IMR-90 (cell line): ENCODE data around the gene SNTG2. TPM values are rescaled to one million over a fixed set of nuclear protein-coding genes. Genes with fewer than 3 reads are reported as not detected.

Experiments used
- ATAC-seq: fragments of 200-7000 bp; cut with Tn5 transposase; 2 replicates; pipeline ENCODE4 v1.9.1; 2020; ENCODE audit warnings: low read depth, mild to moderate bottlenecking, moderate library complexity
- BruUV-seq: library from RNA; stranded (reverse); fragments of 400-500 nt; replicated peaks from 2 replicates; lab custom pipeline; 2021; lab: Mats Ljungman, UMichigan
- CTCF ChIA-PET: fragments of 300-600 bp; formaldehyde crosslinking; extraction: SDS; loops from one replicate; lab custom pipeline; 2021; ENCODE audit warnings: antibody characterized with exemption; lab: Yijun Ruan, JAX
- POLR2A ChIA-PET: fragments of 300-600 bp; sonication (Branson Sonifier 250); formaldehyde crosslinking; loops from one replicate; lab custom pipeline; 2022; ENCODE audit warnings: antibody characterized with exemption; ENCODE audit not compliant: unreplicated experiment; lab: Charles Lee
- DNase-seq: peaks from one replicate; pipeline ENCODE4 v3.0.0; 2013
- H2AFZ ChIP-seq: replicated peaks from 2 replicates; pipeline ENCODE3; 2013; ENCODE audit warnings: low read length, mild to moderate bottlenecking; ENCODE audit not compliant: poor library complexity
- H2AK5ac ChIP-seq: 2 replicates; pipeline ENCODE4 v1.6.1; 2013; ENCODE audit warnings: low read depth, low read length, inconsistent platforms
- H2AK9ac ChIP-seq: replicated peaks from 2 replicates; pipeline ENCODE3; 2013; ENCODE audit warnings: mild to moderate bottlenecking, low read depth, low read length, moderate library complexity; ENCODE audit not compliant: poor library complexity
- H2BK120ac ChIP-seq: 2 replicates; pipeline ENCODE4 v1.6.1; 2013; ENCODE audit warnings: low read depth, low read length, inconsistent platforms
- H2BK15ac ChIP-seq: 3 replicates; pipeline ENCODE4 v1.6.1; 2013; ENCODE audit warnings: low read depth, low read length, inconsistent platforms
- H2BK20ac ChIP-seq: 2 replicates; pipeline ENCODE4 v1.6.1; 2013; ENCODE audit warnings: low read depth, mild to moderate bottlenecking, inconsistent platforms, low read length, moderate library complexity
- H2BK5ac ChIP-seq: 2 replicates; pipeline ENCODE4 v1.6.1; 2013; ENCODE audit warnings: mild to moderate bottlenecking, low read depth, low read length, inconsistent platforms; ENCODE audit not compliant: poor library complexity, severe bottlenecking
- H3K14ac ChIP-seq: replicated peaks from 2 replicates; pipeline ENCODE4 v1.6.1; 2013; ENCODE audit warnings: low read depth, low read length, inconsistent platforms
- H3K18ac ChIP-seq: 2 replicates; pipeline ENCODE4 v1.6.1; 2013; ENCODE audit warnings: low read depth, low read length, control low read depth
- H3K23ac ChIP-seq: 2 replicates; pipeline ENCODE4 v1.6.1; 2013; ENCODE audit warnings: low read depth, low read length, inconsistent platforms
- H3K27ac ChIP-seq: 2 replicates; pipeline ENCODE4 v1.5.1; 2013; ENCODE audit warnings: mild to moderate bottlenecking, control low read depth, low read length; ENCODE audit not compliant: insufficient read depth
- H3K27me3 ChIP-seq: 2 replicates; pipeline ENCODE4 v1.6.1; 2013; ENCODE audit warnings: low read length; ENCODE audit not compliant: control insufficient read depth, insufficient read depth
- H3K36me3 ChIP-seq: 2 replicates; pipeline ENCODE4 v1.6.1; 2013; ENCODE audit warnings: low read length, mixed read lengths; ENCODE audit not compliant: control insufficient read depth, insufficient read depth
- H3K4ac ChIP-seq: 2 replicates; pipeline ENCODE4 v1.6.1; 2013; ENCODE audit warnings: low read depth, low read length, inconsistent platforms
- H3K4me1 ChIP-seq: 2 replicates; pipeline ENCODE4 v1.6.1; 2013; ENCODE audit warnings: low read length, mixed read lengths; ENCODE audit not compliant: control insufficient read depth, insufficient read depth
- H3K4me2 ChIP-seq: 2 replicates; pipeline ENCODE4 v1.6.1; 2013; ENCODE audit warnings: low read depth, mild to moderate bottlenecking, control low read depth, low read length, moderate library complexity
- H3K4me3 ChIP-seq: 2 replicates; pipeline ENCODE4 v1.5.1; 2013; ENCODE audit warnings: low read depth, mild to moderate bottlenecking, control low read depth, low read length, moderate library complexity; ENCODE audit not compliant: insufficient read depth
- H3K56ac ChIP-seq: 2 replicates; pipeline ENCODE4 v1.6.1; 2013; ENCODE audit warnings: low read length, inconsistent platforms; ENCODE audit not compliant: insufficient read depth; ENCODE audit errors: extremely low read depth
- H3K79me1 ChIP-seq, 2 experiments: 2 replicates each; pipeline ENCODE4 v1.6.1; 2013; ENCODE audit warnings: low read length in 2 of 2, inconsistent platforms in 1 of 2, low read depth in 1 of 2
- H3K9ac ChIP-seq: 2 replicates; pipeline ENCODE4 v1.6.1; 2013; ENCODE audit warnings: low read depth, low read length, control low read depth
- H3K9me1 ChIP-seq: 2 replicates; pipeline ENCODE4 v1.6.1; 2013; ENCODE audit warnings: low read length, inconsistent platforms; ENCODE audit not compliant: insufficient read depth
- H3K9me3 ChIP-seq: 2 replicates; pipeline ENCODE4 v1.6.1; 2013; ENCODE audit warnings: low read length; ENCODE audit not compliant: control insufficient read depth, insufficient read depth
- H4K20me1 ChIP-seq: 2 replicates; pipeline ENCODE4 v1.6.1; 2013; ENCODE audit warnings: low read length, inconsistent platforms; ENCODE audit not compliant: insufficient read depth
- H4K5ac ChIP-seq: 2 replicates; pipeline ENCODE4 v1.6.1; 2013; ENCODE audit warnings: mild to moderate bottlenecking, low read depth, low read length, control low read depth
- H4K8ac ChIP-seq, 2 experiments: 2 replicates each; pipeline ENCODE4 v1.6.1; 2013; ENCODE audit warnings: low read depth in 2 of 2, low read length in 2 of 2, control low read depth in 1 of 2, inconsistent platforms in 1 of 2
- H4K91ac ChIP-seq: 2 replicates; pipeline ENCODE4 v1.6.1; 2013; ENCODE audit warnings: low read depth, low read length, inconsistent platforms; ENCODE audit not compliant: insufficient read depth
- MAZ ChIP-seq: IDR thresholded peaks from 2 replicates; pipeline ENCODE4 v1.6.1; 2012; ENCODE audit warnings: low read depth, mild to moderate bottlenecking, low read length, improper control_type of control experiment, moderate library complexity, borderline replicate concordance
- WGBS, 2 experiments: methylation state at CpG; one replicate each; pipeline versions ENCODE4 v1.1.5 to v1.1.7; 2013; ENCODE audit warnings: missing lambda C conversion rate in 2 of 2; ENCODE audit not compliant: insufficient read length in 1 of 2; ENCODE audit errors: extremely low coverage in 2 of 2; 5-methylcytosine and 5-hydroxymethylcytosine counted together
- dilution Hi-C: fragments of 300-500 bp; cut with HindIII; formaldehyde crosslinking; loops from one replicate; pipeline ENCODE4 v1.14.3; 2018; ENCODE audit warnings: low sequenced_read_pairs; ENCODE audit not compliant: unreplicated experiment
- in situ Hi-C: fragments of 300-500 bp; cut with MboI; formaldehyde crosslinking; loops from 3 replicates; pipeline ENCODE4 v1.14.3; 2019; ENCODE audit warnings: low sequenced_read_pairs, inconsistent platforms, mixed read lengths
- intact Hi-C: fragments of 100-400 bp; cut with micrococcal nuclease; formaldehyde crosslinking; loops from 2 replicates; pipeline ENCODE4 v1.10.0; 2022
- polyA plus RNA-seq, 3 experiments: library from polyadenylated mRNA; depleted of rRNA; stranded (reverse); fragments of >200 nt; gene quantifications; 2 replicates each; pipeline ENCODE4 v1.2.3, GENCODE V29; 2012; ENCODE audit warnings: low replicate concordance in 1 of 3
- total RNA-seq: library from RNA; depleted of rRNA; stranded (reverse); fragments of >200 nt; gene quantifications from 2 replicates; pipeline ENCODE4 v1.2.3, GENCODE V29; 2012

Gene SNTG2
- total and polyA plus RNA-seq, 2 of the 4 experiments (the other 2 are of a cell fraction) = under 0.01 to 0.17 TPM

DNA sequence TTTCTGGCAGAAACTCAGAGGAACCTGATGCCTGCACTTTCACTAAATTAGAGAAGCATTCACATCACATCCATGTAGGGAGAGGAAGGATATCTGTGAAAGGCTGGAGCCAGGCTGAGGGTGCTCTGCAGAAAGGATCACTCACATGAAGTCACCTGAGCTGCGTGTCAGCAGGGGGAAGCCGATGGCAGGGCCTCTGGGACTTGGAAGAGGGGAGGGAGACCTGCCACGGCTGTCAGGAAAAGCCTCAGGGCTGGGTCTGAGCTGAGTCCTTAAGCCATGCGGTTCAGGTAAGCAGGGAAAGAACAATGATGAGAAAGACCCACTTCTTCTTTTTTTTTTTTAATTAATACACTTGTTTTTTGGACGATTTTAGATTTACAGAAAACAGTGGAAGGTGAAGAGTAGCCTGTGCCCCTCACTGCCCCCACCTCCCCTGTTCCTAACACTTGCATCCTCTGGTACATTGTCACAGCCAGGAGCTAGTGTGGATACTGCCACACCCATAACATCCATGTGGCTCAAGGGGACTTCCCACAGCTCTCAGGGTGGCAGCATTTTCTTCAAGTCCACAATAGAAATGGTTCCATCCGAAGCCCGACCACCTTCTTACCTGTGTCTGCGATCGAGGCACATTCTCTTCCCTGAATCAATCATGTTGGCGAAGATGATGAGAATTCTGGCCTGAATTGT, 306.1 kb downstream of the SNTG2 start:
- 0% methylated on average over 2 of the region's 10 CpGs; no CpG with 5 or more reads in 1 of the 2 experiments for WGBS, 2 experiments
- TF ChIP-seq MAZ = no peak
- H4K8ac ChIP-seq = no peak overlapping the region
- H3K23ac ChIP-seq = no peak overlapping the region
- ATAC-seq (no peak), DNase-seq (no peak)
- intact Hi-C loops (no loop called here), in situ Hi-C loops (no loop called here), dilution Hi-C loops (no loop called here)
- H4K20me1 ChIP-seq = no peaks in the 10 kb centered on the region
- no peak overlapping the region for H3K14ac ChIP-seq
- no peak overlapping the region for H2BK20ac ChIP-seq
- H3K4me1 ChIP-seq = no peaks in the 10 kb centered on the region
- H3K4me2 ChIP-seq = no peak overlapping the region
- H3K56ac ChIP-seq = no peak overlapping the region
- H2BK15ac ChIP-seq = no peak overlapping the region
- H3K18ac ChIP-seq = no peak overlapping the region
- H3K4ac ChIP-seq = no peak overlapping the region
- H2BK5ac ChIP-seq = no peak overlapping the region
- H2AFZ ChIP-seq = no peak overlapping the region
- H3K27ac ChIP-seq = no peak overlapping the region
- no peak overlapping the region for H2BK120ac ChIP-seq
- ChIA-PET POLR2A (no interaction called here), CTCF (no interaction called here)
- no peak overlapping the region for H3K9ac ChIP-seq
- H4K91ac ChIP-seq = no peak overlapping the region
- H3K27me3 ChIP-seq = no peaks in the 10 kb centered on the region
- H2AK9ac ChIP-seq = no peak overlapping the region
- H3K79me1 ChIP-seq = no peaks in the 10 kb centered on the region
- H3K9me1 ChIP-seq = no peaks in the 10 kb centered on the region
- H2AK5ac ChIP-seq = no peak overlapping the region
- no TSS peak for BruUV-seq
- no peak overlapping the region for H3K4me3 ChIP-seq
- H4K5ac ChIP-seq = no peak overlapping the region
- no peaks in the 10 kb centered on the region for H3K36me3 ChIP-seq
- peaks cover 17% of the 10 kb centered on the region for H3K9me3 ChIP-seq
